ENCODE data around the gene ZDHHC8. TPM values are rescaled to one million over a fixed set of nuclear protein-coding genes. Genes with fewer than 3 reads are reported as not detected.

Gene ZDHHC8
- total and polyA plus RNA-seq, 2 donors (not counting 1 experiment from before 2014, with no cell fraction given): 94.4 to 96.9 TPM

DNA sequence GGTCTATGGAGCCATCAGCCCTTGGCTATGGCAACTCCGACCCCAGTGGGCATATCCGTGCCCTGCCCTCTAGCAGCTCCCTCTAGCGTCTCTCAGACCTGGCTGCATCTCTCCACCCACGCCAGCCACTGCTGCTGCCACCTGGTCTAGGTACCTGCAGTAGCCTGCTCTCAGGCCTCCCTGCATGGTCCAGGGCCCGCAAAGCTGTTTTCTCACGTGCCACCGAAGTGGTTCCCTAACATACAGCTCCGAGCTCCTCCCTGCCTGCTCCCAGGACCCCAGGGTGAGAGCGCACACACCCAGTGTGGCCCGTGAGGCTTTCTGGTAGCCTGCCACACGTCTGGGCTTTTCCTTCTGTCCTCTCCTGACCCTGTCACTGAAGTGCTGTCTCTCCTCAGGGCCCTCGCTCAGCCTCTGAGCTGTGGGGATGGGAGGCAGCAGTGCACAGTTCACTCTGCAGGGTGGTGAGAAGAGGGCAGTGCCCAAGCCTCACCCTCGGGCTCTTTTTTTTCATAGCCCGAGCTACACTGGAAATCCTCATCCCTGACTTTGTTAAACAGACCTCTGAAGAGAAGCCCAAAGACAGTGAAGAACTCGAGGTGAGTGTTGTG lies 37.3 kb upstream of the ZDHHC8 start:
- ATAC-seq (ENCODE audit: low read depth): no peak
- H3K27me3 Mint-ChIP-seq: no peaks in the 10 kb centered on the region
- H3K9ac ChIP-seq (ENCODE audit: low read length): no peak overlapping the region
- peaks cover 3 to 59% of the 10 kb centered on the region in 2 experiments for H3K36me3 ChIP-seq (replicated peaks in 1 of 2; ENCODE audit: control extremely low read depth in 1 of 2, control insufficient read depth in 1 of 2, extremely low read depth in 1 of 2, insufficient read depth in 2 of 2, low read length in 1 of 2)
- no peaks in the 10 kb centered on the region for H3K4me1 ChIP-seq (ENCODE audit: control insufficient read depth in 2 of 2, insufficient read depth in 2 of 2, low read length in 2 of 2)
- no peak overlapping the region for H3K4me2 ChIP-seq (replicated peaks; ENCODE audit: low read depth, low read length, poor library complexity, severe bottlenecking)
- no peaks in the 10 kb centered on the region for H3K27me3 ChIP-seq (replicated peaks in 1 of 4; ENCODE audit: control extremely low read depth in 1 of 4, control insufficient read depth in 3 of 4, insufficient read depth in 4 of 4, low read length in 3 of 4)
- no peak overlapping the region for H3K4me3 ChIP-seq (ENCODE audit: control extremely low read depth in 1 of 5, extremely low read depth in 1 of 5, insufficient read depth in 1 of 5, low read depth in 2 of 5, low read length in 4 of 5)
- CTCF ChIA-PET: no interaction called here
- WGBS (ENCODE audit: insufficient coverage): 98% methylated on average over 13 of the region's 15 CpGs
- TF ChIP-seq EZH2 (IDR thresholded peaks at IDR 0.05; ENCODE audit: borderline replicate concordance, insufficient read depth, low read depth, low read length, poor library complexity, severe bottlenecking): no peak
- TF ChIP-seq, protein P1, sequence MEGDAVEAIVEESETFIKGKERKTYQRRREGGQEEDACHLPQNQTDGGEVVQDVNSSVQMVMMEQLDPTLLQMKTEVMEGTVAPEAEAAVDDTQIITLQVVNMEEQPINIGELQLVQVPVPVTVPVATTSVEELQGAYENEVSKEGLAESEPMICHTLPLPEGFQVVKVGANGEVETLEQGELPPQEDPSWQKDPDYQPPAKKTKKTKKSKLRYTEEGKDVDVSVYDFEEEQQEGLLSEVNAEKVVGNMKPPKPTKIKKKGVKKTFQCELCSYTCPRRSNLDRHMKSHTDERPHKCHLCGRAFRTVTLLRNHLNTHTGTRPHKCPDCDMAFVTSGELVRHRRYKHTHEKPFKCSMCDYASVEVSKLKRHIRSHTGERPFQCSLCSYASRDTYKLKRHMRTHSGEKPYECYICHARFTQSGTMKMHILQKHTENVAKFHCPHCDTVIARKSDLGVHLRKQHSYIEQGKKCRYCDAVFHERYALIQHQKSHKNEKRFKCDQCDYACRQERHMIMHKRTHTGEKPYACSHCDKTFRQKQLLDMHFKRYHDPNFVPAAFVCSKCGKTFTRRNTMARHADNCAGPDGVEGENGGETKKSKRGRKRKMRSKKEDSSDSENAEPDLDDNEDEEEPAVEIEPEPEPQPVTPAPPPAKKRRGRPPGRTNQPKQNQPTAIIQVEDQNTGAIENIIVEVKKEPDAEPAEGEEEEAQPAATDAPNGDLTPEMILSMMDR (IDR thresholded peaks at IDR 0.05): no peak
- no peak overlapping the region for H3K27ac Mint-ChIP-seq
- H2AFZ ChIP-seq (ENCODE audit: insufficient read depth, low read depth, low read length, poor library complexity, severe bottlenecking): no peak overlapping the region
- H3K27ac ChIP-seq (ENCODE audit: low read length in 2 of 2): no peak overlapping the region
- no peaks in the 10 kb centered on the region for H3K4me1 Mint-ChIP-seq
- no peak for DNase-seq
- POLR2A ChIA-PET: no interaction called here
- intact Hi-C loops (cut with micrococcal nuclease): no loop called here
- H3K9me3 ChIP-seq (ENCODE audit: control extremely low read depth in 1 of 3, control insufficient read depth in 2 of 3, insufficient read depth in 1 of 3, low read length in 2 of 3): no peaks in the 10 kb centered on the region
- no peaks in the 10 kb centered on the region for H3K9me3 Mint-ChIP-seq (ENCODE audit: insufficient read depth)
- H3K4me3 Mint-ChIP-seq: no peak overlapping the region
- H3K79me2 ChIP-seq (ENCODE audit: control insufficient read depth, insufficient read depth, low read length): no peaks in the 10 kb centered on the region
- no peaks in the 10 kb centered on the region for H4K20me1 ChIP-seq (ENCODE audit: control insufficient read depth, insufficient read depth, low read length, poor library complexity, severe bottlenecking)

DNA sequence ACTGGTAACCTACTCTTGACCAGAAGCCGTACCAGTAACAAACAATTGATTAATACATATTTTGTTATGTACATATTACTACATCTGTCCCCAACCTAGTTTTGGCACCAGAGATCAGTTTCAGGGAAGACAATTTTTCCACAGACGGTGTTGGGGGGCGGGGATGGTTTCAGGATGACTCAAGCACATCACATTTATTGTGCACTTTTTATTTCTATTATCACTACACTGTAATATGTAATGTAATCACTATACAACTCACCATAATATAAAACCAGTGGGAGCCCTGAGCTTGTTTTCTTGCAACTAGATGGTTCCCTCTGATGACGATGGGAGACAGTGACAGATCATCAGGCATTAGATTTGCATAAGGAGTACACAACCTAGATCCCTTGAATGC lies 36.1 kb upstream of the ZDHHC8 start:
- CTCF ChIA-PET: no interaction called here
- H3K4me1 Mint-ChIP-seq: no peaks in the 10 kb centered on the region
- no peak for DNase-seq
- H3K27ac ChIP-seq (ENCODE audit: low read length in 2 of 2): no peak overlapping the region
- H3K4me2 ChIP-seq (replicated peaks; ENCODE audit: low read depth, low read length, poor library complexity, severe bottlenecking): no peak overlapping the region
- POLR2A ChIA-PET: no interaction called here
- intact Hi-C loops (cut with micrococcal nuclease): no loop called here
- no peaks in the 10 kb centered on the region for H3K4me1 ChIP-seq (ENCODE audit: control insufficient read depth in 2 of 2, insufficient read depth in 2 of 2, low read length in 2 of 2)
- no peak overlapping the region for H3K4me3 Mint-ChIP-seq
- no peak overlapping the region for H3K4me3 ChIP-seq (ENCODE audit: control extremely low read depth in 1 of 5, extremely low read depth in 1 of 5, insufficient read depth in 1 of 5, low read depth in 2 of 5, low read length in 4 of 5)
- no peaks in the 10 kb centered on the region for H3K9me3 Mint-ChIP-seq (ENCODE audit: insufficient read depth)
- no peaks in the 10 kb centered on the region for H3K79me2 ChIP-seq (ENCODE audit: control insufficient read depth, insufficient read depth, low read length)
- no peak for TF ChIP-seq EZH2 (IDR thresholded peaks at IDR 0.05; ENCODE audit: borderline replicate concordance, insufficient read depth, low read depth, low read length, poor library complexity, severe bottlenecking)
- TF ChIP-seq, protein P1 (IDR thresholded peaks at IDR 0.05): no peak
- no peak overlapping the region for H2AFZ ChIP-seq (ENCODE audit: insufficient read depth, low read depth, low read length, poor library complexity, severe bottlenecking)
- H3K27ac Mint-ChIP-seq: no peak overlapping the region
- peaks cover 3 to 51% of the 10 kb centered on the region in 2 experiments for H3K36me3 ChIP-seq (replicated peaks in 1 of 2; ENCODE audit: control extremely low read depth in 1 of 2, control insufficient read depth in 1 of 2, extremely low read depth in 1 of 2, insufficient read depth in 2 of 2, low read length in 1 of 2)
- ATAC-seq (ENCODE audit: low read depth): no peak
- no peaks in the 10 kb centered on the region for H3K9me3 ChIP-seq (ENCODE audit: control extremely low read depth in 1 of 3, control insufficient read depth in 2 of 3, insufficient read depth in 1 of 3, low read length in 2 of 3)
- no peaks in the 10 kb centered on the region for H3K27me3 Mint-ChIP-seq
- no peaks in the 10 kb centered on the region for H4K20me1 ChIP-seq (ENCODE audit: control insufficient read depth, insufficient read depth, low read length, poor library complexity, severe bottlenecking)
- WGBS (ENCODE audit: insufficient coverage): 100% methylated on average over 1 of the region's 4 CpGs
- no peak overlapping the region for H3K9ac ChIP-seq (ENCODE audit: low read length)
- no peaks in the 10 kb centered on the region for H3K27me3 ChIP-seq (replicated peaks in 1 of 4; ENCODE audit: control extremely low read depth in 1 of 4, control insufficient read depth in 3 of 4, insufficient read depth in 4 of 4, low read length in 3 of 4)

Measured in B cell (primary cell).